GM12878 (cell line): ENCODE results near the gene MORN4.

Experiments
- BHLHE40 ChIP-seq, 2 experiments: fragments of 450-650 bp in 1 of 2; IDR thresholded peaks; 2 replicates each; pipeline ENCODE4 v1.6.1; 2011 to 2017; ENCODE audit warnings: low read depth in 2 of 2, borderline replicate concordance in 1 of 2, improper control_type of control experiment in 1 of 2, low read length in 1 of 2, mild to moderate bottlenecking in 1 of 2
- CTCF ChIP-seq, 3 experiments: IDR thresholded peaks in 2 of 3; conservative IDR thresholded peaks in 1 of 3; 2 replicates each; pipeline ENCODE4 v1.5.1; 2011; ENCODE audit warnings: low read depth in 3 of 3, low read length in 3 of 3, mild to moderate bottlenecking in 3 of 3, control low read depth in 2 of 3, moderate library complexity in 2 of 3, inconsistent platforms in 1 of 3, mixed read lengths in 1 of 3; ENCODE audit not compliant: control insufficient read depth in 2 of 3, insufficient read depth in 1 of 3; ENCODE audit errors: extremely low read depth in 1 of 3
- MEF2A ChIP-seq: IDR thresholded peaks from 2 replicates; pipeline ENCODE4 v1.6.1; 2011; ENCODE audit warnings: low read depth, mild to moderate bottlenecking, low read length, moderate library complexity; ENCODE audit not compliant: insufficient read depth
- NR2C1 ChIP-seq: fragments of 450-650 bp; IDR thresholded peaks from 2 replicates; pipeline ENCODE4 v1.6.1; 2017; ENCODE audit warnings: antibody characterized with exemption, mild to moderate bottlenecking, moderate library complexity
- RBBP5 ChIP-seq: fragments of 200-600 bp; sonication (generic); conservative IDR thresholded peaks from 2 replicates; pipeline ENCODE4 v1.6.1; 2016
- YBX1 ChIP-seq: fragments of 450-650 bp; IDR thresholded peaks from 2 replicates; pipeline ENCODE4 v1.6.1; 2016; ENCODE audit warnings: antibody characterized with exemption

GRCh38 chr10:97589479-97589878, 43.8 kb downstream of the MORN4 start, which contains the start of gene C10orf62:
- TF ChIP-seq RBBP5 (no peak), YBX1 (no peak), BHLHE40 (IDR thresholded peaks at IDR 0.05; ENCODE audit: borderline replicate concordance in 1 of 2, low read depth in 2 of 2, low read length in 1 of 2) (no peak), MEF2A (no peak), CTCF (IDR thresholded peaks at IDR 0.05 in 2 of 3, conservative IDR thresholded peaks at IDR 0.05 in 1 of 3; ENCODE audit: control insufficient read depth in 2 of 3, extremely low read depth in 1 of 3, insufficient read depth in 1 of 3, low read depth in 3 of 3, low read length in 3 of 3) (no peak), NR2C1 (no peak)
